IMR-90 (cell line): ENCODE data around the gene IL1B. TPM values are rescaled to one million over a fixed set of nuclear protein-coding genes. Genes with fewer than 3 reads are reported as not detected.

ENCODE experiments used
- ATAC-seq: fragments of 200-7000 bp; cut with Tn5 transposase; 2 replicates; pipeline ENCODE4 v1.9.1; 2020; ENCODE audit warnings: low read depth, mild to moderate bottlenecking, moderate library complexity
- BruUV-seq: library from RNA; stranded (reverse); fragments of 400-500 nt; replicated peaks from 2 replicates; lab custom pipeline; 2021; lab: Mats Ljungman, UMichigan
- CTCF ChIA-PET: fragments of 300-600 bp; formaldehyde crosslinking; extraction: SDS; loops from one replicate; lab custom pipeline; 2021; ENCODE audit warnings: antibody characterized with exemption; lab: Yijun Ruan, JAX
- POLR2A ChIA-PET: fragments of 300-600 bp; sonication (Branson Sonifier 250); formaldehyde crosslinking; loops from one replicate; lab custom pipeline; 2022; ENCODE audit warnings: antibody characterized with exemption; ENCODE audit not compliant: unreplicated experiment; lab: Charles Lee
- DNase-seq: peaks from one replicate; pipeline ENCODE4 v3.0.0; 2013
- H2AFZ ChIP-seq: replicated peaks from 2 replicates; pipeline ENCODE3; 2013; ENCODE audit warnings: low read length, mild to moderate bottlenecking; ENCODE audit not compliant: poor library complexity
- H2AK5ac ChIP-seq: 2 replicates; pipeline ENCODE4 v1.6.1; 2013; ENCODE audit warnings: low read depth, low read length, inconsistent platforms
- H2AK9ac ChIP-seq: replicated peaks from 2 replicates; pipeline ENCODE3; 2013; ENCODE audit warnings: mild to moderate bottlenecking, low read depth, low read length, moderate library complexity; ENCODE audit not compliant: poor library complexity
- H2BK120ac ChIP-seq: 2 replicates; pipeline ENCODE4 v1.6.1; 2013; ENCODE audit warnings: low read depth, low read length, inconsistent platforms
- H2BK15ac ChIP-seq: 3 replicates; pipeline ENCODE4 v1.6.1; 2013; ENCODE audit warnings: low read depth, low read length, inconsistent platforms
- H2BK20ac ChIP-seq: 2 replicates; pipeline ENCODE4 v1.6.1; 2013; ENCODE audit warnings: low read depth, mild to moderate bottlenecking, inconsistent platforms, low read length, moderate library complexity
- H2BK5ac ChIP-seq: 2 replicates; pipeline ENCODE4 v1.6.1; 2013; ENCODE audit warnings: mild to moderate bottlenecking, low read depth, low read length, inconsistent platforms; ENCODE audit not compliant: poor library complexity, severe bottlenecking
- H3K14ac ChIP-seq: replicated peaks from 2 replicates; pipeline ENCODE4 v1.6.1; 2013; ENCODE audit warnings: low read depth, low read length, inconsistent platforms
- H3K18ac ChIP-seq: 2 replicates; pipeline ENCODE4 v1.6.1; 2013; ENCODE audit warnings: low read depth, low read length, control low read depth
- H3K23ac ChIP-seq: 2 replicates; pipeline ENCODE4 v1.6.1; 2013; ENCODE audit warnings: low read depth, low read length, inconsistent platforms
- H3K27ac ChIP-seq: 2 replicates; pipeline ENCODE4 v1.5.1; 2013; ENCODE audit warnings: mild to moderate bottlenecking, control low read depth, low read length; ENCODE audit not compliant: insufficient read depth
- H3K27me3 ChIP-seq: 2 replicates; pipeline ENCODE4 v1.6.1; 2013; ENCODE audit warnings: low read length; ENCODE audit not compliant: control insufficient read depth, insufficient read depth
- H3K36me3 ChIP-seq: 2 replicates; pipeline ENCODE4 v1.6.1; 2013; ENCODE audit warnings: low read length, mixed read lengths; ENCODE audit not compliant: control insufficient read depth, insufficient read depth
- H3K4ac ChIP-seq: 2 replicates; pipeline ENCODE4 v1.6.1; 2013; ENCODE audit warnings: low read depth, low read length, inconsistent platforms
- H3K4me1 ChIP-seq: 2 replicates; pipeline ENCODE4 v1.6.1; 2013; ENCODE audit warnings: low read length, mixed read lengths; ENCODE audit not compliant: control insufficient read depth, insufficient read depth
- H3K4me2 ChIP-seq: 2 replicates; pipeline ENCODE4 v1.6.1; 2013; ENCODE audit warnings: low read depth, mild to moderate bottlenecking, control low read depth, low read length, moderate library complexity
- H3K4me3 ChIP-seq: 2 replicates; pipeline ENCODE4 v1.5.1; 2013; ENCODE audit warnings: low read depth, mild to moderate bottlenecking, control low read depth, low read length, moderate library complexity; ENCODE audit not compliant: insufficient read depth
- H3K56ac ChIP-seq: 2 replicates; pipeline ENCODE4 v1.6.1; 2013; ENCODE audit warnings: low read length, inconsistent platforms; ENCODE audit not compliant: insufficient read depth; ENCODE audit errors: extremely low read depth
- H3K79me1 ChIP-seq, 2 experiments: 2 replicates each; pipeline ENCODE4 v1.6.1; 2013; ENCODE audit warnings: low read length in 2 of 2, inconsistent platforms in 1 of 2, low read depth in 1 of 2
- H3K9ac ChIP-seq: 2 replicates; pipeline ENCODE4 v1.6.1; 2013; ENCODE audit warnings: low read depth, low read length, control low read depth
- H3K9me1 ChIP-seq: 2 replicates; pipeline ENCODE4 v1.6.1; 2013; ENCODE audit warnings: low read length, inconsistent platforms; ENCODE audit not compliant: insufficient read depth
- H3K9me3 ChIP-seq: 2 replicates; pipeline ENCODE4 v1.6.1; 2013; ENCODE audit warnings: low read length; ENCODE audit not compliant: control insufficient read depth, insufficient read depth
- H4K20me1 ChIP-seq: 2 replicates; pipeline ENCODE4 v1.6.1; 2013; ENCODE audit warnings: low read length, inconsistent platforms; ENCODE audit not compliant: insufficient read depth
- H4K5ac ChIP-seq: 2 replicates; pipeline ENCODE4 v1.6.1; 2013; ENCODE audit warnings: mild to moderate bottlenecking, low read depth, low read length, control low read depth
- H4K8ac ChIP-seq, 2 experiments: 2 replicates each; pipeline ENCODE4 v1.6.1; 2013; ENCODE audit warnings: low read depth in 2 of 2, low read length in 2 of 2, control low read depth in 1 of 2, inconsistent platforms in 1 of 2
- H4K91ac ChIP-seq: 2 replicates; pipeline ENCODE4 v1.6.1; 2013; ENCODE audit warnings: low read depth, low read length, inconsistent platforms; ENCODE audit not compliant: insufficient read depth
- BHLHE40 ChIP-seq: fragments of 150-350 bp; IDR thresholded peaks from 2 replicates; pipeline ENCODE4 v1.6.1; 2016; ENCODE audit warnings: mild to moderate bottlenecking, low read depth, low read length
- CEBPB ChIP-seq: IDR thresholded peaks from 2 replicates; pipeline ENCODE4 v1.6.1; 2012; ENCODE audit warnings: low read depth, low read length, improper control_type of control experiment
- CHD1 ChIP-seq: IDR thresholded peaks from 2 replicates; pipeline ENCODE4 v1.6.1; 2012; ENCODE audit warnings: low read depth, low read length, improper control_type of control experiment
- FOS ChIP-seq: fragments of 150-350 bp; IDR thresholded peaks from 2 replicates; pipeline ENCODE4 v1.6.1; 2016; ENCODE audit warnings: low read depth, low read length
- MAZ ChIP-seq: IDR thresholded peaks from 2 replicates; pipeline ENCODE4 v1.6.1; 2012; ENCODE audit warnings: low read depth, mild to moderate bottlenecking, low read length, improper control_type of control experiment, moderate library complexity, borderline replicate concordance
- MXI1 ChIP-seq: IDR thresholded peaks from 2 replicates; pipeline ENCODE4 v1.6.1; 2012; ENCODE audit warnings: low read depth, mild to moderate bottlenecking, low read length, moderate library complexity, borderline replicate concordance
- NFE2L2 ChIP-seq: fragments of 150-350 bp; IDR thresholded peaks from 2 replicates; pipeline ENCODE4 v1.6.1; 2016; ENCODE audit warnings: low read depth, mild to moderate bottlenecking, low read length
- POLR2A ChIP-seq: IDR thresholded peaks from 2 replicates; pipeline ENCODE4 v1.6.1; 2012; ENCODE audit warnings: mild to moderate bottlenecking, low read depth, low read length
- RAD21 ChIP-seq: IDR thresholded peaks from 2 replicates; pipeline ENCODE4 v1.6.1; 2012; ENCODE audit warnings: low read length, improper control_type of control experiment
- RCOR1 ChIP-seq: IDR thresholded peaks from 2 replicates; pipeline ENCODE4 v1.6.1; 2012; ENCODE audit warnings: mild to moderate bottlenecking, low read length, improper control_type of control experiment; ENCODE audit not compliant: insufficient replicate concordance
- RFX5 ChIP-seq: IDR thresholded peaks from 2 replicates; pipeline ENCODE4 v1.8.0; 2012; ENCODE audit warnings: low read depth, mild to moderate bottlenecking, low read length, moderate library complexity
- SMC3 ChIP-seq: fragments of 150-350 bp; IDR thresholded peaks from 2 replicates; pipeline ENCODE4 v1.6.1; 2016; ENCODE audit warnings: low read depth, mild to moderate bottlenecking, antibody characterized with exemption, low read length, moderate library complexity
- WGBS, 2 experiments: methylation state at CpG; one replicate each; pipeline versions ENCODE4 v1.1.5 to v1.1.7; 2013; ENCODE audit warnings: missing lambda C conversion rate in 2 of 2; ENCODE audit not compliant: insufficient read length in 1 of 2; ENCODE audit errors: extremely low coverage in 2 of 2; 5-methylcytosine and 5-hydroxymethylcytosine counted together
- dilution Hi-C: fragments of 300-500 bp; cut with HindIII; formaldehyde crosslinking; loops from one replicate; pipeline ENCODE4 v1.14.3; 2018; ENCODE audit warnings: low sequenced_read_pairs; ENCODE audit not compliant: unreplicated experiment
- in situ Hi-C: fragments of 300-500 bp; cut with MboI; formaldehyde crosslinking; loops from 3 replicates; pipeline ENCODE4 v1.14.3; 2019; ENCODE audit warnings: low sequenced_read_pairs, inconsistent platforms, mixed read lengths
- intact Hi-C: fragments of 100-400 bp; cut with micrococcal nuclease; formaldehyde crosslinking; loops from 2 replicates; pipeline ENCODE4 v1.10.0; 2022
- polyA plus RNA-seq, 3 experiments: library from polyadenylated mRNA; depleted of rRNA; stranded (reverse); fragments of >200 nt; gene quantifications; 2 replicates each; pipeline ENCODE4 v1.2.3, GENCODE V29; 2012; ENCODE audit warnings: low replicate concordance in 1 of 3
- total RNA-seq: library from RNA; depleted of rRNA; stranded (reverse); fragments of >200 nt; gene quantifications from 2 replicates; pipeline ENCODE4 v1.2.3, GENCODE V29; 2012
- TF ChIP-seq, protein P1 (sequence below): fragments of 150-350 bp; IDR thresholded peaks from 2 replicates; pipeline ENCODE4 v1.6.1; 2016; ENCODE audit warnings: low read depth, mild to moderate bottlenecking, low read length, moderate library complexity, borderline replicate concordance
- TF ChIP-seq, protein P2 (sequence below): conservative IDR thresholded peaks from 2 replicates; pipeline ENCODE4 v1.5.1; 2012; ENCODE audit warnings: mild to moderate bottlenecking, low read depth, low read length, improper control_type of control experiment
- TF ChIP-seq, protein P3 (sequence below): fragments of 150-350 bp; IDR thresholded peaks from 2 replicates; pipeline ENCODE4 v1.6.1; 2017; ENCODE audit warnings: mild to moderate bottlenecking, antibody characterized with exemption, low read length, low read depth

The IL1B gene
- total and polyA plus RNA-seq, 2 of the 4 experiments (the other 2 are of a cell fraction): 3.0 to 4.4 TPM

DNA sequence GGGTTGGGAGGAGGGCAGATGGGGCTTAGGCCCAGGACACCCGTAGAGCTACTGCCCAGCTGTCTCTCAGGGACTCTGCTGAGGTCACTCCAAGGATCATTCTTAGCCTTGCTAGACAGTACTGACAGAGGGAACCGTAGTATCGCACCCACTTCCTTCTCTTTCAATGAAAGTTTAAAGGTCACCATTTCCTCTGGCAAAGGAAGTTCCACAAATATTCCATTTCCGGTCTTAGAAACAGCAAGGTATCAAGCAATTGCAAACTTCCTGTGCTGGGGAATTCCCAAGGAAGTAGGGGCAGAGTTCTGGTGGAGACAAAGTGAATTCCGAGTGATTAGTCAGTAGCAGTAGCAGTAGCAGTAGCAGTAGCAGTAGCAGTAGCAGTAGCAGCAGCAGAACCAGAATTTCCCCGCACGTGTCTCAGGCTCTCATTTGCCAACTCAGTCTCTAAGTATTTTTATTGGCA lies 24.7 kb downstream of the IL1B start:
- H2AFZ ChIP-seq: peak overlapping the region; percentile 78
- H2BK15ac ChIP-seq: peak overlapping the region; percentile 84
- H3K4me3 ChIP-seq: no peak overlapping the region
- peak; percentile 63 for ATAC-seq
- H3K4me2 ChIP-seq: no peak overlapping the region
- peak overlapping the region; percentile 68 for H3K56ac ChIP-seq
- H3K18ac ChIP-seq: peak overlapping the region; percentile 92
- ChIA-PET POLR2A (no interaction called here), CTCF (interaction anchor here (0.5 to 1.5 kb wide), 3 partner anchors 10 to 130 kb away, joined by 4 to 6 read pairs (median 5); no protein-coding TSS in a partner anchor)
- no peak overlapping the region for H3K9ac ChIP-seq
- H2AK9ac ChIP-seq: peak overlapping the region; percentile 81
- peaks cover 15% of the 10 kb centered on the region for H3K9me1 ChIP-seq
- BruUV-seq: no TSS peak
- peak overlapping the region; percentile 95 for H4K91ac ChIP-seq
- WGBS, 2 experiments: 56% methylated on average over 2 of the region's 7 CpGs; no CpG with 5 or more reads in 1 of the 2 experiments
- peak overlapping the region; percentile 95 for H3K4ac ChIP-seq
- peaks cover 4 to 9% of the 10 kb centered on the region in 2 experiments; a peak in 2 of 4 replicates for H3K79me1 ChIP-seq
- H4K8ac ChIP-seq: peak overlapping the region; percentile 90 to 97
- H3K14ac ChIP-seq: peak overlapping the region; percentile 88
- in situ Hi-C loops: no loop called here
- H3K23ac ChIP-seq: peak overlapping the region; percentile 69
- H3K9me3 ChIP-seq: no peaks in the 10 kb centered on the region
- H2BK120ac ChIP-seq: peak overlapping the region; percentile 92
- H3K27ac ChIP-seq: peak overlapping the region; percentile 69
- TF ChIP-seq RAD21: no peak
- TF ChIP-seq, protein P1, sequence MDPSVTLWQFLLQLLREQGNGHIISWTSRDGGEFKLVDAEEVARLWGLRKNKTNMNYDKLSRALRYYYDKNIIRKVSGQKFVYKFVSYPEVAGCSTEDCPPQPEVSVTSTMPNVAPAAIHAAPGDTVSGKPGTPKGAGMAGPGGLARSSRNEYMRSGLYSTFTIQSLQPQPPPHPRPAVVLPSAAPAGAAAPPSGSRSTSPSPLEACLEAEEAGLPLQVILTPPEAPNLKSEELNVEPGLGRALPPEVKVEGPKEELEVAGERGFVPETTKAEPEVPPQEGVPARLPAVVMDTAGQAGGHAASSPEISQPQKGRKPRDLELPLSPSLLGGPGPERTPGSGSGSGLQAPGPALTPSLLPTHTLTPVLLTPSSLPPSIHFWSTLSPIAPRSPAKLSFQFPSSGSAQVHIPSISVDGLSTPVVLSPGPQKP: no peak
- peak; percentile 62; the same call in 1 of the 2 replicates for TF ChIP-seq CEBPB
- TF ChIP-seq MXI1: no peak
- no peak for TF ChIP-seq MAZ
- no peak for TF ChIP-seq RFX5
- TF ChIP-seq, protein P2, sequence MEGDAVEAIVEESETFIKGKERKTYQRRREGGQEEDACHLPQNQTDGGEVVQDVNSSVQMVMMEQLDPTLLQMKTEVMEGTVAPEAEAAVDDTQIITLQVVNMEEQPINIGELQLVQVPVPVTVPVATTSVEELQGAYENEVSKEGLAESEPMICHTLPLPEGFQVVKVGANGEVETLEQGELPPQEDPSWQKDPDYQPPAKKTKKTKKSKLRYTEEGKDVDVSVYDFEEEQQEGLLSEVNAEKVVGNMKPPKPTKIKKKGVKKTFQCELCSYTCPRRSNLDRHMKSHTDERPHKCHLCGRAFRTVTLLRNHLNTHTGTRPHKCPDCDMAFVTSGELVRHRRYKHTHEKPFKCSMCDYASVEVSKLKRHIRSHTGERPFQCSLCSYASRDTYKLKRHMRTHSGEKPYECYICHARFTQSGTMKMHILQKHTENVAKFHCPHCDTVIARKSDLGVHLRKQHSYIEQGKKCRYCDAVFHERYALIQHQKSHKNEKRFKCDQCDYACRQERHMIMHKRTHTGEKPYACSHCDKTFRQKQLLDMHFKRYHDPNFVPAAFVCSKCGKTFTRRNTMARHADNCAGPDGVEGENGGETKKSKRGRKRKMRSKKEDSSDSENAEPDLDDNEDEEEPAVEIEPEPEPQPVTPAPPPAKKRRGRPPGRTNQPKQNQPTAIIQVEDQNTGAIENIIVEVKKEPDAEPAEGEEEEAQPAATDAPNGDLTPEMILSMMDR: no peak
- TF ChIP-seq BHLHE40: peak; percentile 99
- no peak for TF ChIP-seq NFE2L2
- TF ChIP-seq POLR2A: peak; percentile 48; the same call in 1 of the 2 replicates
- TF ChIP-seq FOS: peak; percentile 15; the same call in 1 of the 2 replicates
- TF ChIP-seq, protein P3, sequence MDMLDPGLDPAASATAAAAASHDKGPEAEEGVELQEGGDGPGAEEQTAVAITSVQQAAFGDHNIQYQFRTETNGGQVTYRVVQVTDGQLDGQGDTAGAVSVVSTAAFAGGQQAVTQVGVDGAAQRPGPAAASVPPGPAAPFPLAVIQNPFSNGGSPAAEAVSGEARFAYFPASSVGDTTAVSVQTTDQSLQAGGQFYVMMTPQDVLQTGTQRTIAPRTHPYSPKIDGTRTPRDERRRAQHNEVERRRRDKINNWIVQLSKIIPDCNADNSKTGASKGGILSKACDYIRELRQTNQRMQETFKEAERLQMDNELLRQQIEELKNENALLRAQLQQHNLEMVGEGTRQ: peak; percentile 43; the same call in 1 of the 2 replicates
- TF ChIP-seq CHD1: no peak
- TF ChIP-seq SMC3: no peak
- TF ChIP-seq RCOR1: no peak
- no peaks in the 10 kb centered on the region for H4K20me1 ChIP-seq
- no peaks in the 10 kb centered on the region for H3K27me3 ChIP-seq
- peak overlapping the region; percentile 99 for H4K5ac ChIP-seq
- peak overlapping the region; percentile 91 for H2BK5ac ChIP-seq
- H2BK20ac ChIP-seq: peak overlapping the region; percentile 96
- DNase-seq: peak; percentile 96
- dilution Hi-C loops: no loop called here
- H3K4me1 ChIP-seq: peaks cover 18% of the 10 kb centered on the region
- no peaks in the 10 kb centered on the region for H3K36me3 ChIP-seq
- intact Hi-C loops: no loop called here
- H2AK5ac ChIP-seq: peak overlapping the region; percentile 92
